Kidney (tissue), 14 donors: Measurements from ENCODE around the gene NDUFA13. TPM values are rescaled to one million over a fixed set of nuclear protein-coding genes. Genes with fewer than 3 reads are reported as not detected.
A peak's percentile ranks its signal among the peaks of the same experiment; 100 is the strongest.

ENCODE experiments used
- DNase-seq, 5 donors: peaks; one replicate each; pipeline ENCODE4 v3.0.0-alpha.2; 2013 to 2020
- FAIRE-seq: peaks from 2 replicates; lab custom pipeline; 2012; peaks lifted over from hg19 to GRCh38; lab: Jason Lieb, UNC
- H3K27ac ChIP-seq, 2 donors: one replicate each; pipeline ENCODE4 v1.7.0; 2013; ENCODE audit warnings: low read depth in 2 of 2, low read length in 2 of 2, inconsistent platforms in 1 of 2
- H3K27me3 ChIP-seq: one replicate; pipeline ENCODE4 v1.7.1; 2013; ENCODE audit warnings: low read length, inconsistent platforms; ENCODE audit not compliant: control insufficient read depth, insufficient read depth
- H3K36me3 ChIP-seq, 3 donors: one replicate each; pipeline versions ENCODE4 v1.7.0 to v1.7.1; 2013; ENCODE audit warnings: low read length in 3 of 3, control low read depth in 1 of 3, inconsistent platforms in 1 of 3; ENCODE audit not compliant: insufficient read depth in 3 of 3, control insufficient read depth in 2 of 3
- H3K4me1 ChIP-seq, 3 donors: one replicate each; pipeline versions ENCODE4 v1.7.0 to v1.7.1; 2013; ENCODE audit warnings: low read length in 3 of 3, inconsistent platforms in 1 of 3, low read depth in 1 of 3; ENCODE audit not compliant: control insufficient read depth in 2 of 3, insufficient read depth in 2 of 3
- H3K4me3 ChIP-seq, 3 donors: one replicate each; pipeline versions ENCODE4 v1.7.0 to v1.8.1; 2013; ENCODE audit warnings: low read length in 3 of 3, control low read depth in 1 of 3, inconsistent platforms in 1 of 3
- H3K9ac ChIP-seq, 3 donors: one replicate each; pipeline versions ENCODE4 v1.7.0 to v1.7.1; 2013; ENCODE audit warnings: low read length in 3 of 3, control low read depth in 1 of 3, inconsistent platforms in 1 of 3
- H3K9me3 ChIP-seq, 3 donors: one replicate each; pipeline versions ENCODE4 v1.7.0 to v1.7.1; 2013; ENCODE audit warnings: low read length in 3 of 3, control low read depth in 1 of 3, inconsistent platforms in 1 of 3; ENCODE audit not compliant: control insufficient read depth in 2 of 3, insufficient read depth in 1 of 3
- intact Hi-C: fragments of 100-400 bp; cut with DNase I; formaldehyde crosslinking; loops from one replicate; pipeline ENCODE4 v1.11.1; 2022
- polyA plus RNA-seq: library from polyadenylated mRNA; stranded (reverse); fragments of 350-450 nt; fragmentation: Illumina TruSeq; extraction: RNeasy Lipid Tissue Mini Kit (QIAGEN cat#74804); gene quantifications from one replicate; pipeline ENCODE4 v1.2.3, GENCODE V29; 2014; ENCODE audit warnings: low read depth, low replicate concordance; ENCODE audit not compliant: insufficient read depth
- total RNA-seq: library from RNA; stranded (reverse); fragmentation: NEBNext Ultra II Directional; extraction: Animal tissue kit (Norgen Biotek cat#: 25700); gene quantifications from one replicate; pipeline ENCODE4 v1.2.1, GENCODE V29; 2021
- TF ChIP-seq, protein P1 (sequence below): IDR thresholded peaks from 3 replicates; pipeline ENCODE4 v1.5.1; 2012; ENCODE audit warnings: mild to moderate bottlenecking, moderate library complexity, borderline replicate concordance; ENCODE audit not compliant: insufficient read depth; ENCODE audit errors: extremely low read depth
- donor health status: control.
- donor health status: control.
- donor health status: control.
- donor health status: control.
- donor health status: control.
- donor health status: DM: yes; HTN: yes; CAD: no.
- donor health status: Normal renal cell carcinoma (clear cell type).

The NDUFA13 gene
- total and polyA plus RNA-seq, 2 donors from 2014 or later: 328 to 627 TPM

- DNase-seq: peak in 1 of 5 donors; percentile 60
- intact Hi-C loops: no loop called here
- Histone ChIP-seq H3K27me3 (no peaks in the 10 kb centered on the region), H3K9me3 (no peaks in the 10 kb centered on the region), H3K4me3 (no peak overlapping the region), H3K27ac (no peak overlapping the region), H3K36me3 (no peaks in the 10 kb centered on the region), H3K9ac (no peak overlapping the region), H3K4me1 (no peaks in the 10 kb centered on the region)
- FAIRE-seq: no peak
- TF ChIP-seq, protein P1, sequence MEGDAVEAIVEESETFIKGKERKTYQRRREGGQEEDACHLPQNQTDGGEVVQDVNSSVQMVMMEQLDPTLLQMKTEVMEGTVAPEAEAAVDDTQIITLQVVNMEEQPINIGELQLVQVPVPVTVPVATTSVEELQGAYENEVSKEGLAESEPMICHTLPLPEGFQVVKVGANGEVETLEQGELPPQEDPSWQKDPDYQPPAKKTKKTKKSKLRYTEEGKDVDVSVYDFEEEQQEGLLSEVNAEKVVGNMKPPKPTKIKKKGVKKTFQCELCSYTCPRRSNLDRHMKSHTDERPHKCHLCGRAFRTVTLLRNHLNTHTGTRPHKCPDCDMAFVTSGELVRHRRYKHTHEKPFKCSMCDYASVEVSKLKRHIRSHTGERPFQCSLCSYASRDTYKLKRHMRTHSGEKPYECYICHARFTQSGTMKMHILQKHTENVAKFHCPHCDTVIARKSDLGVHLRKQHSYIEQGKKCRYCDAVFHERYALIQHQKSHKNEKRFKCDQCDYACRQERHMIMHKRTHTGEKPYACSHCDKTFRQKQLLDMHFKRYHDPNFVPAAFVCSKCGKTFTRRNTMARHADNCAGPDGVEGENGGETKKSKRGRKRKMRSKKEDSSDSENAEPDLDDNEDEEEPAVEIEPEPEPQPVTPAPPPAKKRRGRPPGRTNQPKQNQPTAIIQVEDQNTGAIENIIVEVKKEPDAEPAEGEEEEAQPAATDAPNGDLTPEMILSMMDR: no peak
Observed at GRCh38 chr19:19547674-19548336, 31.8 kb downstream of the NDUFA13 start.

- Histone ChIP-seq H3K9me3 (no peaks in the 10 kb centered on the region), H3K27me3 (no peaks in the 10 kb centered on the region), H3K4me3 (no peak overlapping the region), H3K36me3 (no peaks in the 10 kb centered on the region), H3K27ac (no peak overlapping the region), H3K9ac (no peak overlapping the region), H3K4me1 (no peaks in the 10 kb centered on the region)
- intact Hi-C loops: no loop called here
- TF ChIP-seq, protein P1: no peak
- FAIRE-seq (no peak), DNase-seq (peak in 1 of 5 donors; percentile 28)
Observed at GRCh38 chr19:19548915-19549759, 33.1 kb downstream of the NDUFA13 start.

DNA sequence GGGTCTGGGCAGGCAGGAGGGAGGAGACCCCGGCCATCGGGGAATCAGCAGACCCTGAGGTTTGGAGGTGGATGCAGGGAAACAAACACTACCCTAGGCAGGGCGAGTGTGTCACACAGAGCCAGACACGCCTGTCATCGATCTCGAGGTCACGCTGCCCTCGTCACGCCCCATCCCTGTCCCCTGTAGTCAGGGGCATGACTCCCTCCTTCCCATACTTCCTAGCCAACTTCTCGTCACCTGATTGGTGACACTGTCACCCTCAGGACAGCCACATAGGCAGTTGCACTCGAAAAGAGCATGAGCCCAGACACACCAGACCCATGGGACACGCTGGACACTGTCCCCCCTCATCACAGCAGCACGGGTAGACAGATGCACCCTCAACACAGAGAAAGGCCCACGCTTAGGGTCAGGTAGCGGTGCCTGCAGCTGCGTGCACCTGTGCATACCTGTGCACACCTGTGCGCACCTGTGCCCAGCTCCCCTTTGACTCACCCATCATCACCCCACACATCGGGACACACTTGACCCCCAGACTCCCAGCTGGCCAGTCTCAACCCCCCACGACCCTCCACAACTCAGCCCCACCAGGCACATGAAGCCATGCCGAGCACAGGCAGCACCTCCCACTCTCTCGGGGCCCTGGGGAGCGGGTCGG lies 33.9 kb downstream of the NDUFA13 start:
- FAIRE-seq (no peak), DNase-seq (peak in 2 of 5 donors; percentile 45 to 60)
- Histone ChIP-seq H3K9ac (no peak overlapping the region), H3K4me3 (no peak overlapping the region), H3K36me3 (no peaks in the 10 kb centered on the region), H3K9me3 (no peaks in the 10 kb centered on the region), H3K4me1 (no peaks in the 10 kb centered on the region), H3K27ac (no peak overlapping the region), H3K27me3 (no peaks in the 10 kb centered on the region)
- intact Hi-C loops: no loop called here
- TF ChIP-seq, protein P1: no peak
